ENCODE results near the gene PIK3IP1. TPM values are rescaled to one million over a fixed set of nuclear protein-coding genes. Genes with fewer than 3 reads are reported as not detected.
"Not testable (repeated sequence)": the region's sequence is repeated elsewhere in the genome, so short reads cannot be mapped to it uniquely, and the experiment has no call there.

The PIK3IP1 gene
- total RNA-seq, 1 donor from 2014 or later = 12.3 TPM

DNA sequence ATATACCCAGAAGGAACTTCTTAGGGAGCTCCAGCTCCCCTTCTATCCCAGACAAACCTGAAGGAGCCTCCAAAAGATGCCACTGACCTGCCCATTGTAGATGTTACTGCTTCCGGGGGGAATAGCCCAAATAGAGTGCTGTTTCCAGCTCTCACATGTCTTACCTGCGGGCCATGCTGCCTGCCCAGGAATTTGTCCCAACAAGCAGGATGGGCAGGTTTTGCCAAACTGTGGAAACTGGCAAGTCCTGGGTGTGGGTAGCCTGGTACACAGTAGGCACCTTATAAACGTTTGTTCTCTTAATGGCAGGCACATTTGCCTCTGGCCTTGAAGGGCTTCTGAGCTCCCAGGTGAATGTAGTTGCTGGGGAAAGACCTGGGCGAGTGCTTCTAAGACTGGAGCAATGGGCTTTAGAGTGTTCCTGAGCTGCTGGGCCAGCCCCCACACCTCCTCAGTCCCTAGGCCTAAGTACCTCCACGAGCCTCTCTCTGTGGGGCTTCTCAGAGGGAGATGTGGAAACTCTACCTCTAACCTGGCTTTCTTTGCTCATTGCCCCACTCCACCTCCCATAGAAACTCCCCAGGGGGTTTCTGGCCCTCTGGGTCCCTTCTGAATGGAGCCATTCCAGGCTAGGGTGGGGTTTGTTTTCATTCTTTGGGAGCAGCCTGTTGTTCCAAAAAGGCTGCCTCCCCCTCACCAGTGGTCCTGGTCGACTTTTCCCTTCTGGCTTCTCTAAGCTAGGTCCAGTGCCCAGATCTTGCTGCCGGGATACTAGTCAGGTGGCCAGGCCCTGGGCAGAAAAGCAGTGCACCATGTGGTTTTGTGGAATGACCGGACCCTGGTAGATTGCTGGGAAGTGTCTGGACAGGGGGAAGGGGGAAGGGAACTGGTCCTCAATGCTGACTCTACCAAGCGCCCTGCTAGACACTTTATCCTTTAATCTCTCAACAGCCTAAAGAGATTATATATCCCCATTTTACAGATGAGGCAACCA is 43.0 kb downstream of the PIK3IP1 start:
- Mint-ChIP-seq H3K36me3 (ENCODE audit: low read depth) (no peaks in the 10 kb centered on the region), H3K4me1 (ENCODE audit: low read depth) (peaks cover 28% of the 10 kb centered on the region), H3K27ac (no peak overlapping the region), H3K4me3 (no peak overlapping the region), H3K9me3 (no peaks in the 10 kb centered on the region), H3K27me3 (ENCODE audit: insufficient read depth) (no peaks in the 10 kb centered on the region)
- intact Hi-C loops (cut with micrococcal nuclease) = loop anchor here (1.0 kb wide), 1 partner anchor 37 kb away; no protein-coding TSS in a partner anchor
- no peak for DNase-seq (ENCODE audit: low spot score)

DNA sequence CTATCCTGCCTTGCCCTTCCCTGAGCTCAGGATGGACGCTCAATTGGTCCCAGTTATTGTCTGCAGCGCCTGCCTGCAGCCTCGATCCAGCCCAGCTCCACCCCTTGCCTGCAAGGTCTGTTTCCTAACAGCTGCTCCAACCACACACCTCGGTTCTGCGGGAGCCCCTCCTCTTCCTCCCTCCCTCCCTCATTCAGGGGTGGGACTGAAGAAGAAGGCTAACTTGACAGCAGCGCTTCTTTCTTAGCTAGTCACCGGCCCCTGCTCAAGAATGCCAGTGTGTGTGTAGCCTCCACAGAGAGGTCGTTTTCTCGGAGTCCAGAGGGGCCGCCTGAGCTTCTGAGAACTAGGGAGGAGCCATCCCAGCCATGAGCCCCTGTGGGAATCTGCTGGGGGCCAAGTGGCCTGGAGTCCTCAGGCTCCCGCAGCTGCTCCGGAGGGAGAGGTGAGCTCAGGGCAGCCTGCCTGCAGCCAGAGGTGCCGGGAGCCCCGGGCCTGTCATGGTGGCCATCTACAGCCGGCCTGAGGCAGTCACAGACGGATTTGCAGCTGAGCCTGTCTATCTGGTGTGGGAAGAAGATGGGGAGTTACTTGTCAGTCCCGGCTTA is 44.0 kb downstream of the PIK3IP1 start:
- Mint-ChIP-seq H3K27me3 (ENCODE audit: insufficient read depth) (no peaks in the 10 kb centered on the region), H3K9me3 (no peaks in the 10 kb centered on the region), H3K36me3 (ENCODE audit: low read depth) (no peaks in the 10 kb centered on the region), H3K4me1 (ENCODE audit: low read depth) (peaks cover 28% of the 10 kb centered on the region), H3K4me3 (peak overlapping the region; percentile 44), H3K27ac (peak overlapping the region; percentile 73)
- intact Hi-C loops (cut with micrococcal nuclease) = loop anchor here (1.0 kb wide), 1 partner anchor 38 kb away; no protein-coding TSS in a partner anchor
- peak; percentile 66 for DNase-seq (ENCODE audit: low spot score)

DNA sequence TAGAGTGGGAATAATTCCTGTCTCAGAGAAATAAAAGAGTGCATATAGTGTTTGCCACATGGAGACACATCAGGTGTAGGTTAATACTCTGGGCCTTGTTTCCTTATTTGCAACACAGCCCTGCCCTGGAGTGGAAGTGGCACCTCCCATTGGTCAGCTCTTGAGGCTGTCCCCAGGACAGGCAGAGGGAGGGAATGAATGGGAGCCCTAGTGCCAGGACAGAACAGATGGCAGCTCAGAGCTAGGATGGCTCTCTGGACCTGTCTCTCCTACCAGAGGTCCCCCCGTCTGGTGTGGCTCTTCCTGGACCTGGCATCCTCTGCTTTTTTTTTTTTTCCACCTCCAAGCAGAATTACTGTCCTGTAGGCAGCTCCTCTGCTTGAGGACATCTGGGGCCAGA is 44.6 kb downstream of the PIK3IP1 start:
- intact Hi-C loops (cut with micrococcal nuclease) = loop anchor here (1.0 kb wide), 1 partner anchor 39 kb away; no protein-coding TSS in a partner anchor
- H3K4me1 Mint-ChIP-seq (ENCODE audit: low read depth) = peaks cover 23% of the 10 kb centered on the region
- H3K9me3 Mint-ChIP-seq = no peaks in the 10 kb centered on the region
- H3K27ac Mint-ChIP-seq = peak overlapping the region; percentile 73
- no peak for DNase-seq (ENCODE audit: low spot score)
- H3K36me3 Mint-ChIP-seq (ENCODE audit: low read depth) = no peaks in the 10 kb centered on the region
- H3K4me3 Mint-ChIP-seq = peak overlapping the region; percentile 44
- H3K27me3 Mint-ChIP-seq (ENCODE audit: insufficient read depth) = no peaks in the 10 kb centered on the region

- intact Hi-C loops (cut with micrococcal nuclease) = no loop called here
- Mint-ChIP-seq H3K36me3 (ENCODE audit: low read depth) (no peaks in the 10 kb centered on the region), H3K27me3 (ENCODE audit: insufficient read depth) (no peaks in the 10 kb centered on the region), H3K4me1 (ENCODE audit: low read depth) (peaks cover 28% of the 10 kb centered on the region), H3K27ac (no peak overlapping the region), H3K4me3 (no peak overlapping the region), H3K9me3 (no peaks in the 10 kb centered on the region)
- no peak for DNase-seq (ENCODE audit: low spot score)
Observed at GRCh38 chr22:31246687-31247086, 45.6 kb downstream of the PIK3IP1 start.

GRCh38 chr22:31245998-31246397 is 46.3 kb downstream of the PIK3IP1 start:
- H3K27ac Mint-ChIP-seq; H3K9me3 Mint-ChIP-seq; intact Hi-C loops (cut with micrococcal nuclease); H3K4me3 Mint-ChIP-seq; DNase-seq (ENCODE audit: low spot score); H3K36me3 Mint-ChIP-seq (ENCODE audit: low read depth); H3K27me3 Mint-ChIP-seq (ENCODE audit: insufficient read depth): not testable (repeated sequence)
- peaks cover 28% of the 10 kb centered on the region for H3K4me1 Mint-ChIP-seq (ENCODE audit: low read depth)

DNA sequence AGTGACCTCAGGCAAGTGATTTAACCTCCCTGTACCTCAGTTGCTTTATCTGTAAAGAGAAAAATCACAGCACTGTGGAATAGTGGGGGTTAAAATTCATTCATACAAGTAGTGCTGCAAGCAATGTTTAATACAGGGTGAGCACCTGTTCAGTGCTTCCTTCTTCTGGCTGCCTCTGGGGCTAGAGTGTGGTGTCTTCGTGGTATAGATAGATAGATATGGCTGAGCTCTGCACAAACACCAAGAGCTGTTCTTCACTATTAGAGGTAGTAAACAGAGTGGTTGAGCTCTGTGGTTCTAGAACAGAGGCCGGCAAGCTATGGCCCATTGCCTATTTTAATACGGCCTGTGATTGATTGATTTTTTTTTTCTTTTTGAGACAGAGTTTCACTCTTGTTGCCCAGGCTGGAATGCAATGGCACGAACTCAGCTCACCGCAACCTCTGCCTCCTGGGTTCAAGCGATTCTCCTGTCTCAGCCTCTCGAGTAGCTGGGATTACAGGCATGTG is 47.3 kb downstream of the PIK3IP1 start:
- no peak overlapping the region for H3K27ac Mint-ChIP-seq
- intact Hi-C loops (cut with micrococcal nuclease) = no loop called here
- DNase-seq (ENCODE audit: low spot score) = no peak
- no peaks in the 10 kb centered on the region for H3K36me3 Mint-ChIP-seq (ENCODE audit: low read depth)
- no peaks in the 10 kb centered on the region for H3K27me3 Mint-ChIP-seq (ENCODE audit: insufficient read depth)
- H3K4me3 Mint-ChIP-seq = no peak overlapping the region
- H3K4me1 Mint-ChIP-seq (ENCODE audit: low read depth) = peaks cover 34% of the 10 kb centered on the region
- no peaks in the 10 kb centered on the region for H3K9me3 Mint-ChIP-seq

DNA sequence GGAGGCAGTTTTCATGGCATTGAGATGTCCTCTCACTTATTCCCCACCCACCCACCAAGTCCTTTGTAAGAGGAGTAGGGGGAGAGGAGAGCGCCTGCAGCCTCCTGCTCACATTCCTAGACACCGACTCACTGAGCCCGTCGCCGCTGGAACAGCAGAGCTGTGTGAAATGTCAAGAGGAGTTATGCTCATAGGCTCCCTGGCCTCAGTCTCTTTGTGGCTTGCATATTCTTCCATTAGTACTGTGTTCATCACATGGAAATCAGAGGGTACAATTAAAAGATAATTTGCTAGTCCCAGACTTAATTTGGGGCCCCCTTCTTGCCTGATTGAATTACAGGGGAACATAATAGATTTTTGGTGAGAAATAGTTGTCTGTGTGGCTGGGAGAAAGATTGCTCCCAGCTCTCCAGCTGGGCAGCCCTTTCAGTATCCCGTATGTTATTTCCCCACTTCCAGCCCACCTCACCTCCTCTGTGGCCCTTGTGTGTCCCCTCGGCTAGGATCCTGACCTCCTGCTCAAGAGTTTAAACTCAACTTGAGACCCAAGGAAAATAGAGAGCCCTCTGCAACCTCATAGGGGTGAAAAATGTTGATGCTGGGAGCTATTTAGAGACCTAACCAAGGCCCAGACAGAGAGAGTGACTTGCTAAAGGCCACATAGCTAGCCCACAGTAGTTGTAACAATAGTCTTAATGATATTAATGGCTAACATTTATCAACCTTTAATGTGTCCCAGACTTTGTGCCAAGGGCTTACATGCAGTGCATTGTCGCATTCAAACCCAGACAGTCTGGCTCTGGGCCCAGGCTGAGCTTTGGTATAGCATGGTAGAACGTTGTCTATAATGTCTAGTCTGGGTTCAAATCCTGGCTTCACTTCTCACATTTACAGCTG is 48.0 kb downstream of the PIK3IP1 start:
- intact Hi-C loops (cut with micrococcal nuclease) = no loop called here
- peaks cover 40% of the 10 kb centered on the region for H3K4me1 Mint-ChIP-seq (ENCODE audit: low read depth)
- H3K27ac Mint-ChIP-seq = no peak overlapping the region
- DNase-seq (ENCODE audit: low spot score) = no peak
- no peaks in the 10 kb centered on the region for H3K9me3 Mint-ChIP-seq
- no peaks in the 10 kb centered on the region for H3K36me3 Mint-ChIP-seq (ENCODE audit: low read depth)
- H3K27me3 Mint-ChIP-seq (ENCODE audit: insufficient read depth) = no peaks in the 10 kb centered on the region
- no peak overlapping the region for H3K4me3 Mint-ChIP-seq

DNA sequence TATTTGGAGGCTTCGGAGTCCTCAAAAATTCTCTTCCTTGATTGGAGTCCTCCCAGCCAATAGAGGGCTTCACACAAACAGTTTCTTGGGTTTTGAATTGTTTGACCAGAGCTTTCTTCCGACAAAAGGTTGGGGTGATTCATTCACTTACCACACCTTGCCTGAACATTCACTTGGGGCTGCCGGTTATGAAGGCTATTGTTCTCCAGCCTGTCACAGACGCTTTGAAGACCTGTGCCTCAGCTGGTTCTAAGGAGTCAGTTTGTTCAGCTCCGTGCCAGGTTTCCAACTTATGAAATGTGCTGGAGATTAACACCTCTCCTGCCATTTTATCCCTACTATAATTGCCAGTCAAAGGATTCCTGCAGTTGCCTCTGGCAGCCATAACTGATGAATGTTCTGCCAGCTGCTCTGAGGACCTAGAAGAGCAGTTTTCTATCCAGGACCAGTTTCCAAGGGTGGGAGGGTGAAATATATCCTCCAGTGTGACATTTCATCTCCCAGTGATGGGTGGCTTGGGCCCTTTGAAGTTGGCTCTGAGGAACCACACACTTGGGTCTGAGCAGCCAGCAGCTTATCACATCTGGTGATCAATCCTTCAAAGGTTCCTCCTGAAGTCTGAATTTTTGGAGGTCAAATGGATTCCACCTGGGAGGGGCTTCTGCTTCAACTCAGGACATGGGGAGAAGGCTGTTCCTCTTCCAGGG is 48.8 kb downstream of the PIK3IP1 start:
- Mint-ChIP-seq H3K4me1 (ENCODE audit: low read depth) (peaks cover 43% of the 10 kb centered on the region), H3K27me3 (ENCODE audit: insufficient read depth) (no peaks in the 10 kb centered on the region), H3K36me3 (ENCODE audit: low read depth) (no peaks in the 10 kb centered on the region), H3K27ac (no peak overlapping the region), H3K9me3 (no peaks in the 10 kb centered on the region), H3K4me3 (no peak overlapping the region)
- intact Hi-C loops (cut with micrococcal nuclease) = no loop called here
- DNase-seq (ENCODE audit: low spot score) = no peak

GRCh38 chr22:31241936-31242335 is 50.4 kb downstream of the PIK3IP1 start:
- Mint-ChIP-seq H3K4me1 (ENCODE audit: low read depth) (peaks cover 37% of the 10 kb centered on the region), H3K4me3 (no peak overlapping the region), H3K27me3 (ENCODE audit: insufficient read depth) (no peaks in the 10 kb centered on the region), H3K9me3 (no peaks in the 10 kb centered on the region), H3K36me3 (ENCODE audit: low read depth) (no peaks in the 10 kb centered on the region), H3K27ac (no peak overlapping the region)
- intact Hi-C loops (cut with micrococcal nuclease) = no loop called here
- no peak for DNase-seq (ENCODE audit: low spot score)

DNA sequence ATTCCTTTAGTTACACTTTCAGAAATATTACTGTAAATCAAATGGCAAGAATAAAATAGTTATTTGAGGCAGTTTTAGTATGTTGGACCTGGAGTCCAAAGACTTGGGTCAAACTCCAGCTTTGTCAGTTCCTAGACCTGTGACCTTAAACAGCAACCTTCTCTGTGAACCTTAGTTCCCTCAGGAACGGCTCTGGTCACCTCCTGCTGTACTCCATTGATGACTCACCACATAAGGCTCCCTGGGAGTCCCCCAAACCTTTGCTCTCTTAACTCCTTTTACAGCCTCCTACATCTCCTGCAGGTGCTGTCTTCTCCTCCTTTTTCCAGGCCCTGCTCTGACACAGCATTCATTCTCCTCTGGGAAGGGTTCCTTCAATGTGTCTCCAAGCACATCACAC is 51.1 kb downstream of the PIK3IP1 start:
- intact Hi-C loops (cut with micrococcal nuclease) = no loop called here
- H3K4me3 Mint-ChIP-seq = no peak overlapping the region
- peaks cover 34% of the 10 kb centered on the region for H3K4me1 Mint-ChIP-seq (ENCODE audit: low read depth)
- no peak for DNase-seq (ENCODE audit: low spot score)
- no peaks in the 10 kb centered on the region for H3K36me3 Mint-ChIP-seq (ENCODE audit: low read depth)
- H3K27ac Mint-ChIP-seq = peak overlapping the region; percentile 33
- no peaks in the 10 kb centered on the region for H3K9me3 Mint-ChIP-seq
- H3K27me3 Mint-ChIP-seq (ENCODE audit: insufficient read depth) = no peaks in the 10 kb centered on the region

GRCh38 chr22:31239771-31240370 is 52.4 kb downstream of the PIK3IP1 start:
- peaks cover 38% of the 10 kb centered on the region for H3K4me1 Mint-ChIP-seq (ENCODE audit: low read depth)
- intact Hi-C loops (cut with micrococcal nuclease) = no loop called here
- no peak overlapping the region for H3K4me3 Mint-ChIP-seq
- H3K9me3 Mint-ChIP-seq = no peaks in the 10 kb centered on the region
- no peaks in the 10 kb centered on the region for H3K36me3 Mint-ChIP-seq (ENCODE audit: low read depth)
- H3K27me3 Mint-ChIP-seq (ENCODE audit: insufficient read depth) = no peaks in the 10 kb centered on the region
- no peak for DNase-seq (ENCODE audit: low spot score)
- H3K27ac Mint-ChIP-seq = no peak overlapping the region

DNA sequence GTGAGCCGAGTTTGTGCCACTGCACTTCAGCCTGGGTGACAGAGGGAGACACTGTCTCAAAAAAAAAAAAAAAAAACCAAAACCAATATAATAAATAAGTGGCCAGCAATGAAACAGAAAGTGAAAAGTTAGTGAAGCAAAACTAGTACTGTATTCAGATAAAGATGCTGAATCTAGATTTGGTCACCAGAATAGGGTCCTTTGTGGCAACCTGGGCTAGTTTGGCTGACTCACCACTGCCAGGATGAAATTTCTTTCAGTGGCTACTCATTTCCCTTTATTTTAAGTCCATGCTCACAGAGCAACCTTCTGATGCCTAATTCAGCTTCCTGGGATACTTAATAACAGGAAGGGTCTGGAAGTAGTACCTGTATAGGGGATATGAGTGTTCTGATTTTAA is 54.2 kb downstream of the PIK3IP1 start:
- no peak overlapping the region for H3K27ac Mint-ChIP-seq
- peaks cover 42% of the 10 kb centered on the region for H3K4me1 Mint-ChIP-seq (ENCODE audit: low read depth)
- DNase-seq (ENCODE audit: low spot score) = no peak
- no peaks in the 10 kb centered on the region for H3K27me3 Mint-ChIP-seq (ENCODE audit: insufficient read depth)
- H3K9me3 Mint-ChIP-seq = no peaks in the 10 kb centered on the region
- intact Hi-C loops (cut with micrococcal nuclease) = no loop called here
- H3K36me3 Mint-ChIP-seq (ENCODE audit: low read depth) = peaks cover 3% of the 10 kb centered on the region
- H3K4me3 Mint-ChIP-seq = no peak overlapping the region

Data from activated T-helper 1 cell treated with anti-CD3 and anti-CD28 coated beads, Interleukin-12 subunit alpha, Interleukin-12 subunit beta, Interleukin-2, Interleukin-4 antibody, amounts not matched to agents 30 ng/mL and 10 ng/mL and 1 ng/mL, durations not matched to agents 14 hours and 24 hours and 36 hours (primary cell).